SK-N-DZ (cell line): ENCODE measurements around the gene BHLHE41.

ENCODE experiments used
- DNase-seq: peaks from one replicate; pipeline ENCODE4 v3.0.0-alpha.2; 2015; ENCODE audit warnings: low spot score

BHLHE41 gene

DNA sequence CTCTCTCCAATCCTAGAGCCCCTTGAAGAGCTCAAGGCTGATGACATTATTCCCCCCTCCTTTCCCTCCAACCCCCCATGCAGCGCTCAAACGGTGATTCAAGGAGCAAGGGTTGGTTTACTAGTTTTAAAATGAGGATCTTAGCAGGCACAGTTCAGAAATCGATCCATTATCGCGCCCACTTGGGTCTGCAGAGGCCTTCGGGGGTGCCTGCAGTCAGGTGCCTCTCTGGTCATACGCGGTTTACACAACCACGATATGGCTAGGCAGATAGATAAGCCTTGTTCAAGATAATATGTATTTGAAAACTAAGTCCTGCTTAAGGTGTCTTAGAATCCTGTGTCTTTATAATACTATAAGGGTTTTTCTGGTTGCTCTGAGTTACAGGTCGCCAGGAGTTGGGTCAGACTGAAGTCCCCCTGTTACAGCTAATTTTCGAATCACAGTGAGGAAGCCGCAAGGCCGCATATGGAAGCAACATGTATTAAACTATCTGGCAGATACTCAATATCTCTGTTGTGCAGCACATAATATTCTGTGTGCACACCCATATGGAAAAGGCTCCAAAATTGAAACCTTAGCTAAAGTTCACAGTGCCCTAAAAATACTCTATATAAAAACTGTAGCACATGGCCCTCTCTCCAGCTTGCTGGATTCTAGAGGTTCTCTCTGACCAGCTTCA lies 10.0 kb downstream of the BHLHE41 start:
- DNase-seq: no peak

DNA sequence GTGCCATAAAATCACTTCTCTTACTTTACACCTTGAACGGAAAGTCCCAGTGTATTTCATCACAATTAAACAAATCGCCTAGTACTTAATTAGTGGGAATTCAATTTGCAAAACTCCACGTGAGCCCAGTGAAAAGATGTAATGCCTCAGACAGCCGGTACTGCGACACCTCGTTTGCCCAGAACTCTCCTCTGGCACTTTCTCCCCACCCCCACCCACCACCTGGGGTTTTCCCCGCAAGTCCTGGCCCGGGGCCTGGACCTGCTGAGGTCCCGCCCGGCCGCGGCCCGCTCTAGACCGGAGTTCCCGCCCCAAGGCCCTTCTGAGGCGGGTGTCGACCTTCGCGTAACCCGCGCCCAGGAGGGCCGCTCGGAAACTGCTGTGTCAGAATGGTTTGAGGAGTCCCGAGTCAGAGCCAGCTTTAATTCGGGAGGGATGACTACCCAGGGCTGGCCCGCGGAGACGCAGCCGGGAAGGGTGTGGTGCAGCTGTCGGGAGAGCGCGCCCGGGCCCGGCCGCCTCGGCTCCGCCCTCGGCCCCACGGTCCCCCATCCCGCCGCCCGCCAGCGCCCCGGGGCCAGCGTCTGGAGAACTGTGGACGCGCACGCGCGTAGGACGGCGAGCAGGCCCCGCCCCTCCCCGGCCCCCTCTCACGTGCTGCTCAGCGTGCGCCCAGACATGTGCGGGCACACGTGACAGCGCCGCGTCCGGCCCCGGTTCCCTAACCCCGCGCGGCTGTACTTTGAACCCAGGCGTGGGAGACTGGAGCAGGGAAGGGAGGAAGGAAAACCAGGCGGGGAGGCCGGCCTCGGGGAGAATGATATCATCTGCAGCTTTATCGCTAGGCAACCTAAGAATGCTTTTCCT lies 10.8 kb downstream of the BHLHE41 start:
- DNase-seq: peak; percentile 82

DNA sequence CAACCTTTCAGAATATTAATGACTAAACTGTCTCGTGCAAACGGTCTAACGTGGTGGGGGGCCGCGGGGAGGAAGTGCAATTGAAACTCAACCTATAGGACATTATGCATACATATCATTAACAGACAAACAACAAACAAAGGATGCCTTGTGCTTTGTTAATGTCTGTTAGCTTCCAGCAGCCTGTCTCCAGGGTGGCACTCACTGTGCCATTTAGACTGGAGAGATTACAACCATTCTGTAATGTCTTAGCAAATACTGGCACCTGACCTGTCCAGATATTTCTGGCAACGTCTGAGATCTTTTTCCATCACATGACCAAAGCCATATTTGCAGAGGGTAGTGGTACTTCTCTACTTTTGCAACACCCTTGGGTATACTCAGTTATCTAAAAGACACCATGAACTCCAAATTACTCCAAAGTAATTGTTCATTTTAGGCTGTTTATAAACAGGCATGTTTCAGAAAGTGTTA lies 11.6 kb downstream of the BHLHE41 start:
- DNase-seq: no peak

DNA sequence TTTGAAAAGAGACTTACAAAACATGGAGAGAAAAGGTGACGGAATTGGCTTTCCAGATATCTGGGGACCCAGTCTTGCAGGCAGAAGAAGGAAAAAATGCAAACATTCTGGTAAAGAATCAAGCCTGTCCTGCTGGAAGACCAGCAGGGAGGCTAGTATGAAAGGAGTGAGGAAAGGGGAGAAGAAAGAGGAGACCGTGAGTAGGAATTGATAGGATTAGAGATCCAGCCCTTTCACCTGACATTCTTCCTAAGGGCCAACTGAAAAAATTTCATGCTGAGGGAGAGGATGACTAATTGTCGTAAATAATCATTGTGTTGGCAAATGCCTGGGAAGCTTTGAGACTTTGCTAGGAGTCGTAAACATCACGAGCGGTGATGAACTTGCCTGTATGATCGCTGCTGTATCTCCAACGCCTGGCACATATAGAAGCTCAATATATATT lies 12.1 kb downstream of the BHLHE41 start:
- no peak for DNase-seq

DNA sequence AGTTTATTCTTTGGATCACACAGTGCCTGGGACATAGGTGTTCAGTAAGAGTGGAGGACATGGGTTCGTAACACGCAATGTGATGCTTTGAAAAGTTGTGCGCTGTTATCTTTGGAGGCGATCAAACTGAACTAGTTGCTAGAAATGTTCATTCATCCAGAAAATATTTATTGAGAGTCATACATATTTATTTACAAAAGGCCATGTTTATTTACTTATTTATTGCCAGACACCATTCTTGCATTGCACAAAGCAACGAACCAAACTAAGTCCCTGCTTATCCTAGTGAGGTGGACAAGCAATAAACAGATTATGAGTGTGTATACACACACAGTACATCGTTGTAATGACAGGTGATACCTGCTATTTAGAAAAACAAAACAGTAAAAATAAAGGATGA lies 12.6 kb downstream of the BHLHE41 start:
- DNase-seq: no peak

DNA sequence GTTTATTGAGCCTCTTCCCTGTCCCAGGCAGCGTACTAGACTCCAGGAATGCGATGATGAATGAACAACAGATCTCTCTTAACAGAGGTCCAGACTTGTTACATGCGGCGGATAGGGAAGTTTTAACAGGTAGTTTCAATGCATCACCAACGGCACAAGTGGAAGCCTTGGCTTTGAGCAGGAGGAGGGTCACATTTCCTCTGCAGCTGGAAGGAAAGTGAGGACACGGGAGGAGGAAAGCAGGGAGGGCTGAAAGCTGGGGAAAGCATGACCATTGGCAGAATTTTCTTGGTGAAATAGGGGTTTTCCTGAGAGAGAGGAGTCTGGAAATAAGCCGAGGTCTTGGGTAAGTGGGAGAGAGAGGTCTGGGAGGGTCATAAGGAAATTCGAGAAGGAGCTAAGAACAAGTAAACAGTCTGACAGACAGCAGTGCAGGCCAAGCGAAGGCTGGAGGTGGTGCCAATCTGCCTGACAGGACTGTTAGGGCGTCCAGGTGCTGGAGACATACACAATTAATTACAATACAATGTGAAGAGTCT lies 15.4 kb downstream of the BHLHE41 start:
- peak; percentile 61 for DNase-seq

DNA sequence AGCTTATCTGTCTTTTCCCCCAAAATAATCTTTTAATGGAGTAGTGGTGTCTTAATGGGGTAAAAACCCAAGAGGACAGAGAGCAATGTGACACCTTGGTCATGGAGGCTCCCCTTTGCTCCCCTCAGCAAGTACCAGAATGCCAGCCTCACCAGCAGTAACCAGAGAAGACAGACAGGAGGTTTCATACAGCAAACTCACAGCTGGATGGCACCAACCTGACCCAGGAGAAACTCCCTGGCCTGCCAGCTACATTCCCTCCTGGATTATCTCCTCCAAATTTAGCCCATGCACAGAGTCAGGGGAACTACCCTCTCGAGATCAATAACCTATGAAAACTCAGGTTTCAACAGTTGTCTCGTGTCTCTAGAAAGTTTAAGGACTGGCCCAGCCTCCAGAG lies 15.9 kb downstream of the BHLHE41 start:
- DNase-seq: no peak

DNA sequence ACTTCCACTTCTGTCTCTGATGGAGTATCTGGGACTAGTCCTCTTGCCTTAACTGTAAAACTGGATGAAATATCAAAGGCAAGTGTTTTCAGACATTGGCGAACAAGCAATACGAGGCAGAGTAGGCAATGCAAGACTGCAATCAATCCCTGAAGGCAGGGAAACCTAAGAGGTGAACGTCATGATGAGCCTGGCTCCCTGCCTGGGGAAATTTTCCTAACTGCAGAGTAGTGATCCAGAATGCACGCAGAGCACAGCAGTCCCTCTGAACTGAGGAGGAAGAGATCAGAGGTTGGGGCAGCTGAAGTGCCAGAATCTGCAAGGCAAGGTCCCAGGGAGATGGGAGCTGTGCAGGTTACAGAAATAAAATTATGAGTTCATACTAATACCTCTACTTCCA lies 18.5 kb downstream of the BHLHE41 start:
- no peak for DNase-seq

DNA sequence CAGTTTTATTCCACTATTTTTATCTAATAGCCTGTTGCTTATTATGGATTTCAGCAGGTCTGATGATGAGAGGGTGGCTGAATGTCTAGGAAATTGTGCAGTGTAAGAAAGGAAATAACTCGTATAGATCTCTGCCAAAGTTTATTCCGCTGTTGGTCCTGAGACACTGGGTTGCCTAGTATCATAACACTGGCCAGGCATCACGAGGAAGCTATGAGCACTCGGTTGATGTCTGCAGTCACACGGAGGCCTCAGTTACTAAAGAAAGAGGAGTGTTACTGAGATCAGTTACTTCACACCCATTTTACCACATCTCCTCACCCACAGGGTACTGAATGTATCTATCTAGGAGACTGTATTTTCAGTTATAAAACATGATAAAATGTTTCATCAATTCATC lies 21.9 kb downstream of the BHLHE41 start:
- no peak for DNase-seq

DNA sequence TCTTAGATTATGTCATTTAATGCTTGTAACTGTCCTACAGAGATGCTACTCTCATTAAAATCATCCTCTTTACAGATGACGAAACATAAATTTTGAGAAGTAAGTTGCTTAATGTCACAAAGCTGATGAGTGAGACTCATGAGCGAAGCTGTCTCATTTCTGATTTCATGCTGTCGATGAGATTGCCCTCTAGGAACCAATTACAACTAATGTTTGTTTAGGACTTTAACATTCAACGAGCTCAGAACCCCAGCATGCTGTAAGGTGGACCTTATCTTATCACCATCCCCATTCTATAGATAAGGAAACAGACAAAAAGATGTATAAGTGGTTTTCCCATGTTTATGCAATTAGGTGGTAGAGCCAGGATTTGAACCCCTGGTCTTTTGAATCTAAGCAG lies 23.1 kb downstream of the BHLHE41 start:
- no peak for DNase-seq

DNA sequence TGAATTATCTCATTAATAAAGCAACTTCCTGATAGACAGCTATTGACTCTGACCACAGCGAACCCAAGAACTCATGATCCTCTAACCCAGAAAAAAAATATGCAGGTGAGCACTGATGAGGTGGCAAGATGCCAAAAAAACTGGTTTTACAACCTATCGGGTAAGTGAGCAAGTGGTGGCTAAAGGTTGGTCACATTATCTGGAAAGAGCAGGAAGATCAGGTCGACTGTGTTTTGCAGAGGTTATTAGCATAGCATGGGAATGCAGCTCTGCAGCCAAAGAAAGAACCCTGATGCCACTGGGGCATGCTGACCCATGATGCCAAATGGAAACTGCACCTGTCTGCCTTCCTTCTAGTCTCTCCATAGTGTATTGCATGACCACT lies 23.5 kb downstream of the BHLHE41 start:
- DNase-seq: no peak

DNA sequence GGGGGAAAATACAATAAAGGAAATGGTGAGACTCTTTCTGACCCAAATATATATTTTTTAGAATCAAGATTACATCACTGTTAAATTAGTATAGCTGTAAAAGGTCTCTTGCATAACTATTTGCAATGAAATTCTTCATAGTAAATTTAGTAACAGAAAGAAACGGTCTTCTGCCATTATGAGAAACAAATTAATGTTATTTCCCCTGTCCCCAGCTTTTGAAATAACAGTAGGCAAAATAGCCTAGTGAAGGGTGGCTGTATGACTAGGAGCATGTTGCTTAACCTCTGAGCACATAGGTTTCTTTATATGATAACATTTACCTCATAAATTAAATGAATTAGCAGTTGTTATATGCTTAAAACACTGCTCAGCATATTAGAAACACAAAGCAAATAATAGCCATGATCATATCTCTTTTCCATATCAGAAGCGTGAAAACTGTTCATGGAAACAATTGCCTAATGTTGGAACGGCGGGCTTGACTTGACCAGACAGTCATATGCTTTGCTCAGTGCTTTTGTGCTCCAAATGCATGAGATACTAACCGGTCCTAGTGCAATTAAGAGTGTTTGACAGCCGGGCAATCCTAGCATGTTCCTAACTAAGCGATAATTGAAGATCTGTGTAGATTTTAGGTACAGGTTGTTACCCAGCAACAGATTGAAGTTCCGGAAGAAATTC lies 24.0 kb downstream of the BHLHE41 start:
- DNase-seq: no peak

DNA sequence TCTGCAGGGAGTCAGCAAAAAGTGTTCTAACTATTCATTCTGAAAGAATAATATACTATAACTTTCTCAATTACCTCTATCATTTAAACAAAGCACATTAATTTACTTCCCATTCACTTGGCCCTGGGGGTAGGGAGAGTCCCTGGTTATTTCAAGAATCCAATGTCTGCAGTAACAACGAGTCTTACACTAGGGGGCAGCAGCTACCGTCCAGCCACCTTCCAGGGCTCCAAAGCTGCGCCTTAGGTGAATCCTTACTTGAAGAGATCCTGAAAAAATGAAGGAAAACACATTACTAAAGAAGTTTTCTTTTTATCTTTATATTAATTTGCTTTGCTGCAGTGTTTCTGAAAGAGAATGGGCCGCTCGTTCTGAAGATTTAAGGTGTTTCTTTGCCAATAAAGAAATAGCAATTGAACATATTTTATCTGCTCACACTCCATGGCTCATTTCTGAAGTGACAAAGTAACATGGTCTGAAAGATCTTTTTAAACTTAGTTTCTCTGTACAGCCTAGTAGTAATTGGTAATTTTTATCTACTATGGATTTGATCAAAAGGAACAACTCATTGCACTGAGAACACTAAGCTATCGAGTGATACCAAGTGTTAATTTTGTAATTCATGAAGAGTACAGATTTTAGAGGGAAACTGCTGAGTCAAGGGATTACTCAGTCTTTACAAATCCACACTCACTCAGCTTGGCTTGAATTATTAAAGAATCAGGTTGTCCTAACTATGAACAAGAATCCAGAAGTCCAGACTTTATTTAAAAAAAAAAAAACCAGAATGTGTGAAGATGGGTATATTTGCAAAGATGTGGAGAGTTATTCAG lies 27.6 kb downstream of the BHLHE41 start:
- peak; percentile 73 for DNase-seq

DNA sequence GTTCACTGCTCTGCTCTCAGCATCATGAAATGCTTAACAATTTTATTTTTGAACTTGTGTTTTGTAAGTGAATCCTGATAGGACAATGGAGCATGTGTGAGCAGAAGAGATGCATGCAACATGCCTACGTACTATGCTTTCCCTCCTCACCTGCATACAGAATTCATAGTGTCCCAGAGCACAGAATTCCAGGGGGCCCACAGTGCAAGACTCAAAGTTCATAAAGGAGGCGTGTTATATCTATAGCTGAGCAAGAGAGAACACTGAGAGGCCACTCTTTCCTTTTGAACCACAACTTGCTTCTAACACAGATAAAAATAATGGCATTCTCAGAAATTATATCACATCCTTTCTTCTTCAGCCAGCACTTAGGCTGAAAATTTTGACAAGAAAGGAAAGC lies 28.8 kb downstream of the BHLHE41 start:
- no peak for DNase-seq

DNA sequence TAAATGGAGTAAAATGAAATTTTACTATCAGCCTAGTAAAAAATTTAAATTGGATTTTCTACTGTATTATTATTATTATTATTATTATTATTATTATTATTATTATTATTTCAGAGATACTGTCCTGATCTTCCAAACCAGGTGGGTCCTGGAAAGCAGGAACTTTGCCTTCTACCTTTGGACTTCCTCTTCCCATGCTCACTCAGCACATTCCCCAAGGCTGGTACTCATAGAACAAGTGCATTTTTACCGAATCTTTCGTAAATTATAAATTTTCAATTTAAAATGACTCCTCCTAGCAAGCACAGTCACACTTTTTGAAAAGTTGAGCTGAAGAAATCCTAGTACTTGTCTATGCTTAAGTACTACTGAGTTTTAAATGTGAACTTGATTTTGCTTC lies 29.7 kb downstream of the BHLHE41 start:
- DNase-seq: no peak

DNA sequence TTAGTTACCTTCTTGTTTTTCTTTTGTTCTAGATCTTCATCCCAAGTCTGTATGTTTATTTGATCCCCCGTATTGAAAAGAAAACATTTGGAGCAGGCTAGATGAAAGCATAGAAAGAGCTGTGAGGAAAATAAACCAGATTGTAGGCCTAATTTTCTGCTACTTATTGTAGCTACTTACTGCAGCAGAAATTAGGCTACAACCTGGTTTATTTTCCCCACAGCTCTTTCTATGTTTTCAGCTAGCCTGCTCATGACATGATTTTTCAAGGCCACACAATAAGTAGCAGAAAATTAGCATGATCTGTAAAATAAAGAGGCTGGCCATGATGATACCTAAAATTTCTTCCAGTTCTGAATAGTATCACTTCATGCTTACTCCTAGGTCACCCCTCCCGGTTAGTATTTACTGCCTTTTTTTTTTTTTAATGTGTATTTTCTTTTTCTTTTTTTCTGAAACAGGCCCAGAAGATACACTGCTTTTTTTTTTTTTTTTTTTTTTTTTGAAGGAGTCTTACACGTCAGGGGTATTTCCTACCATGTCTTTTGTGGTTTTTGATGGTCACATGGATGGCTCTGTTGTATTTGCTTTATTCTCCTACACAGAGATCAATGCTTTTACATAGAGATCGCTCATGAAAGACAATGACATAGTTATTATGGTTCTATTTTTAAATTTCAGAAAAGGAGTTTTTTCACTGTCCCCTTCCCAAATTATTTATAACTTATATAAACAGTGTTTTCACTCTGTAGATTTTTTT lies 32.3 kb downstream of the BHLHE41 start:
- no peak for DNase-seq

DNA sequence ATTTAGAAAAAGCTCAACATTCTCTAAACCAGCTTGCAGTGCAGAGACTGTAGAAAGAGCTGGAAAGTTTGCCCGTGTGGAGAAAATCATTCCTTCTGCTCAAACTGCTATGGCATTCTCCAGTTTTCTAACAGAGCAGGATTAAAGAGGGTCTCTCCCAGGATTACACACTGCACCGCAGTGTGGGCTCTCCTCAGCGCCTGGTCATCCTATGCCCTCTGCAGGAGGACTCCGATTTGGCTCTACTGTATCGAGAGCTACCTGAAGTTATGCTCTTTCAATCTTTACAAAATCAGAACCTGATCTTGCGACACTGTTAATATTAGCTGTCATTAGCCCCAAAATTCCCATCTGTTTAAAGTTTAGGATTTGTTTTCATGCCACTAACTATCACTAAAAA lies 33.0 kb downstream of the BHLHE41 start:
- no peak for DNase-seq

DNA sequence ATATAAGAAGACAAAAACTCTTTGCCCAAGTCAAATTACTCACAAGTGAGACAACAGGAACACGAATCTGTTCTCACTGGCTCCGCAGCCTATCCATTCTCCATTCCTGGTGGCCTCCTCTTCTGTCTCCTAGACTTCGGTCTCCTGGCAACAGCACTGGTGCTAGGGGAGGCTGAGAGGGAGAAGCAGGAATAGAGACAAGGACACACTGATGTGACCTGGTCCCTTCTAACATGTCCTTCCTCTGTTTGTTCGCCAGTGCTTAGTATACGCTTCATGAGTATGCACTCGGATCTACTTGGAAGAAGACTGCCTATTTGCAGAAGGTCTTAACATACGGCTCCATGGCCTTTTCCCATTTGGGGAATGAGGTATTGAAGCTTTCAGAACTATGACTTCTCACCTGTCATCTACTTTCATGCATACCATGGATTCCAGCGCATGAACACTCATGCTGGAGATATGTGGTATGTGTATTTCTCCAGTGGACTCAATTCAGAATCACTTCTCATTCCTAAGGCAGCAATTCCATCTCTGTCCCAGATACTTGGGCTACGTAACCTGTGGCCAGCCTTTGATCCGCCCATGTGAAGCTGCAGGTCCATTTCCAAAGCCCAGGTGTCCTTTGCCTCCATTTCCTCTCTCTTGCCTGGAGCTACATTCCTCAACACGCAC lies 33.9 kb downstream of the BHLHE41 start:
- no peak for DNase-seq

DNA sequence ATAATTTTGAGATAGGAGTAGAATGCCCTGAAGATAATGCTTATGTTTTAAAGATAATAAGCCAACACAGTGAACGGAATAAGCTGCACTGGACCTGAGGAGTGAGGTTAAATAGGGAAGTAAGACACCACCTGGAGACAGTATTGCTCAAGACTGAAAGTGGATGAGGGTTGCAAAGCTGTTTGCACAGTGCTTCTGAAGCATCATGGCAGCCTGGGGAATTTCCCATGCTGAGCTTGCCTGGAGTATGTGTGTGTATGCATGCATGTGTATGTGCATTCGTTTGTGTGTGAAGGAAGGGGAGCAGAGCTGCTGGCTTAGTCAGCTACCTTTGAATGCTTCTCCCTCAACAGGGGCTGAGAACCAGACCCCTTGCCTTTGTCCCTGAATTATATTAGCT lies 35.8 kb downstream of the BHLHE41 start:
- no peak for DNase-seq

DNA sequence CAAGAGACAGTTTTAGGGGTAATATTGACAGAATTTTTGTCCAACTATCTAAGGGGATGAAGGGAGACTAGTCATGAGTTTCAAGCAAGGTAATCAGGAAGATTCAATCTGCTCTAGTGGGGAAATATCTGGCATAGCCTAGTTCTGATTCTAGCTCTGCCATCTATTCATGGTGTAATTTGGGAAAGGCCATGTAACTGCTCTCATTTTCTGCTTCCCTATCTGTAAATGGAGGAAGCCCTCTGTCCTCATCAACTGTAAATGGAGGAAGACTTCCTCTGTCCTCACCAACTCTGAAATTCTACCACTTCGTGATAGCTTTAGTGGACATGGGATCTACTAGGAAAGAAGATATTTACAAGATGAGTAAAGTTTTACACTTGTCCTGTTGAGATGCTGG lies 37.9 kb downstream of the BHLHE41 start:
- no peak for DNase-seq
